ENCODE results near the gene CNTNAP2.
"Not testable (repeated sequence)": the region's sequence is repeated elsewhere in the genome, so short reads cannot be mapped to it uniquely, and the experiment has no call there.

CNTNAP2 gene

GRCh38 chr7:148058092-148058491 is 1941.5 kb downstream of the CNTNAP2 start:
- H4K20me1 ChIP-seq, result no peaks in the 10 kb centered on the region
- H3K4me1 ChIP-seq, result peaks cover 24% of the 10 kb centered on the region
- no peak overlapping the region for H3K27ac ChIP-seq
- no peaks in the 10 kb centered on the region for H3K27me3 ChIP-seq
- no peaks in the 10 kb centered on the region for H3K36me3 ChIP-seq
- TF ChIP-seq Cebpa-rat (IDR thresholded peaks at IDR 0.05), result no peak
- H3K9ac ChIP-seq, result no peak overlapping the region
- H3K4me2 ChIP-seq, result no peak overlapping the region
- no peak overlapping the region for H3K4me3 ChIP-seq
- H3K9me3 ChIP-seq, result peaks cover 2% of the 10 kb centered on the region

DNA sequence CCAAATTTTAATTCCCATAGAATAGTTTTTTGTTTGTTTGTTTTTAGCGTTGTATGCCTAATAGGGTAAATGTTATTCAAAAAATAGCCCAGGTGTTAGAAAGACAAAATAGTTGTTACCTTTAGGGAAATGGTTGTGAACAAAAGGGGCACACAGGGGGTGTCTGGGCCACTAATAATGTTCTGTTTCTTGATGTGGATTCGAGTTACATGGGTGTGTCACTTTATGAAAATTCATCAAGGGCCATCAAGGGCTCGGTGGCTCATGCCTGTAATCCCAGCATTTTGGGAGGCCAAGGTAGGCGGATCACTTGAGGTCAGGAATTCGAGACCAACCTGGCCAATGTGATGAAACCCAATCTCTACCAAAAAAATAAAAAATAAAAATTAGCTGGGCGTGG is 1942.2 kb downstream of the CNTNAP2 start:
- no peaks in the 10 kb centered on the region for H3K27me3 ChIP-seq
- TF ChIP-seq Cebpa-rat (IDR thresholded peaks at IDR 0.05), result no peak
- H3K9ac ChIP-seq, result no peak overlapping the region
- no peak overlapping the region for H3K4me2 ChIP-seq
- no peak overlapping the region for H3K27ac ChIP-seq
- H4K20me1 ChIP-seq, result no peaks in the 10 kb centered on the region
- peaks cover 24% of the 10 kb centered on the region for H3K4me1 ChIP-seq
- peaks cover 8% of the 10 kb centered on the region for H3K9me3 ChIP-seq
- H3K4me3 ChIP-seq, result no peak overlapping the region
- no peaks in the 10 kb centered on the region for H3K36me3 ChIP-seq

- TF ChIP-seq Cebpa-rat (IDR thresholded peaks at IDR 0.05), result no peak
- H3K4me2 ChIP-seq, result peak overlapping the region; percentile 66
- H3K27me3 ChIP-seq, result no peaks in the 10 kb centered on the region
- H3K36me3 ChIP-seq, result no peaks in the 10 kb centered on the region
- peaks cover 26% of the 10 kb centered on the region for H3K9me3 ChIP-seq
- H3K4me3 ChIP-seq, result no peak overlapping the region
- no peaks in the 10 kb centered on the region for H4K20me1 ChIP-seq
- H3K9ac ChIP-seq, result no peak overlapping the region
- no peak overlapping the region for H3K27ac ChIP-seq
- H3K4me1 ChIP-seq, result peaks cover 24% of the 10 kb centered on the region
Measured at GRCh38 chr7:148060724-148061123, 1944.1 kb downstream of the CNTNAP2 start.

- H3K4me2 ChIP-seq, H4K20me1 ChIP-seq, H3K9ac ChIP-seq, H3K36me3 ChIP-seq, H3K4me1 ChIP-seq, H3K27me3 ChIP-seq, H3K27ac ChIP-seq, H3K4me3 ChIP-seq: not testable (repeated sequence)
- H3K9me3 ChIP-seq, result peaks cover 19% of the 10 kb centered on the region
Measured at GRCh38 chr7:148078111-148078510, 1961.5 kb downstream of the CNTNAP2 start.

- peaks cover 19% of the 10 kb centered on the region for H3K9me3 ChIP-seq
- no peak overlapping the region for H3K27ac ChIP-seq
- no peak for TF ChIP-seq Cebpa-rat (IDR thresholded peaks at IDR 0.05)
Measured at GRCh38 chr7:148079206-148080080, 1962.8 kb downstream of the CNTNAP2 start.

GRCh38 chr7:148083448-148083847 is 1966.8 kb downstream of the CNTNAP2 start:
- Histone ChIP-seq H3K9ac (no peak overlapping the region), H3K9me3 (peaks cover 21% of the 10 kb centered on the region), H3K27ac (no peak overlapping the region), H3K27me3 (no peaks in the 10 kb centered on the region), H3K4me1 (peaks cover 20% of the 10 kb centered on the region), H3K4me2 (no peak overlapping the region), H3K36me3 (no peaks in the 10 kb centered on the region), H4K20me1 (no peaks in the 10 kb centered on the region), H3K4me3 (no peak overlapping the region)
- no peak for TF ChIP-seq Cebpa-rat (IDR thresholded peaks at IDR 0.05)

More at GRCh38 chr7:148079206-148080080, 1962.8 kb downstream of the CNTNAP2 start:
- Histone ChIP-seq H3K4me1 (peaks cover 13% of the 10 kb centered on the region), H4K20me1 (no peaks in the 10 kb centered on the region), H3K4me3 (no peak overlapping the region), H3K4me2 (no peak overlapping the region), H3K27me3 (no peaks in the 10 kb centered on the region), H3K36me3 (no peaks in the 10 kb centered on the region), H3K9ac (no peak overlapping the region)

DNA sequence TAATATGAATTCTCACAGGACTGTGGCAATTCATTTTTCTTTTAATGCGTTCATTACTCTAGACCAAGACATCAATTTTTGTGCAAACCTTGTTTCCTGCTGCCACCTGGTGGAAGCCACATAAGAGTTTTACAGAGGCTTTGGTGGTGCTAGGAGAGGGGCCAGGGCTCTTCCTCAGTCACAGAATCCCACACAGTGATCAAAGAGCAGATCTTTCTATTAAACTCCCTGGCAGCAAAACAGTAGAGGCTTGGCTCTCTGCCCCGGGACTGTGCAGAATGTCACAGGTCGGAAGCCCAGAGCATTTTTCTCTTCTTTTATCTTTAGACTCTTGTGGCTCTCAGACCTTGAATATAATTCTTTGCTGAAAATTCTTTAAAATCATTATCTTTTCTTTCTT is 1967.5 kb downstream of the CNTNAP2 start:
- no peaks in the 10 kb centered on the region for H4K20me1 ChIP-seq
- no peaks in the 10 kb centered on the region for H3K36me3 ChIP-seq
- H3K4me2 ChIP-seq, result 0 out of 2 replicates have a peak overlapping the region, but pooled peaks have one; percentile 6
- no peaks in the 10 kb centered on the region for H3K27me3 ChIP-seq
- H3K27ac ChIP-seq, result no peak overlapping the region
- H3K4me3 ChIP-seq, result no peak overlapping the region
- peaks cover 28% of the 10 kb centered on the region for H3K9me3 ChIP-seq
- no peak overlapping the region for H3K9ac ChIP-seq
- H3K4me1 ChIP-seq, result peaks cover 20% of the 10 kb centered on the region
- no peak for TF ChIP-seq Cebpa-rat (IDR thresholded peaks at IDR 0.05)

DNA sequence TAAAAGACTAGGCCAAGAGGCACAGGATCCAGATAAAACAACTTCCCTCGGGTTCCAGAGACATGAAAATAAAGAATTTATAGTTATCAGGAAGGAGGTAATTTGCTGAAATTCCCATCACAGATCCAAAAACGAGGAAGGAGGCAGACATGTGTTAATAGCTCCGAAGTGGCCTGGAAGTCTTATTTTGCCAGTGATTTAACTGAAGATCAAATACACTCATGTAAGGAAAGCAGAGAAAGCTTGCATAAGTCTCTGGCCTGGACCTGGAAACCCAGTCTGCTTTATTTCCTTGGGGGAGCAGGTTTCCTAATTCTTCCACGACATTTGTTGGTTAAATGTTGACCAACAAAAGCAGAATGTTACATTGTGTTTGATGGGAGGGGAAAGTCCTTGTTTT is 1975.3 kb downstream of the CNTNAP2 start:
- peaks cover 27% of the 10 kb centered on the region for H3K4me1 ChIP-seq
- no peak overlapping the region for H3K9ac ChIP-seq
- no peak overlapping the region for H3K4me3 ChIP-seq
- H3K27me3 ChIP-seq, result no peaks in the 10 kb centered on the region
- H3K4me2 ChIP-seq, result no peak overlapping the region
- H4K20me1 ChIP-seq, result no peaks in the 10 kb centered on the region
- peaks cover 9% of the 10 kb centered on the region for H3K9me3 ChIP-seq
- TF ChIP-seq Cebpa-rat (IDR thresholded peaks at IDR 0.05), result no peak
- H3K36me3 ChIP-seq, result no peaks in the 10 kb centered on the region
- no peak overlapping the region for H3K27ac ChIP-seq

GRCh38 chr7:148093375-148094166 is 1977.0 kb downstream of the CNTNAP2 start:
- Histone ChIP-seq H4K20me1 (no peaks in the 10 kb centered on the region), H3K9me3 (peaks cover 6% of the 10 kb centered on the region), H3K4me2 (no peak overlapping the region), H3K27ac (no peak overlapping the region), H3K27me3 (no peaks in the 10 kb centered on the region), H3K9ac (no peak overlapping the region), H3K4me1 (peaks cover 30% of the 10 kb centered on the region), H3K4me3 (no peak overlapping the region), H3K36me3 (no peaks in the 10 kb centered on the region)
- TF ChIP-seq Cebpa-rat (IDR thresholded peaks at IDR 0.05), result peak; percentile 73

GRCh38 chr7:148095066-148095465 is 1978.5 kb downstream of the CNTNAP2 start:
- Histone ChIP-seq H3K27ac (peak overlapping the region; percentile 49; the same call in 1 of the 2 replicates), H4K20me1 (no peaks in the 10 kb centered on the region), H3K4me1 (peaks cover 35% of the 10 kb centered on the region), H3K9me3 (no peaks in the 10 kb centered on the region), H3K36me3 (no peaks in the 10 kb centered on the region), H3K27me3 (no peaks in the 10 kb centered on the region), H3K4me3 (peak overlapping the region; percentile 44; the same call in 1 of the 2 replicates), H3K4me2 (peak overlapping the region; percentile 85), H3K9ac (peak overlapping the region; percentile 32; the same call in 1 of the 2 replicates)
- no peak for TF ChIP-seq Cebpa-rat (IDR thresholded peaks at IDR 0.05)
